Neural cell (in vitro differentiated cells): ENCODE data around the gene MCM5. TPM values are rescaled to one million over a fixed set of nuclear protein-coding genes. Genes with fewer than 3 reads are reported as not detected.

Source experiments
- H2AFZ ChIP-seq: fragments of 200-600, 300-800 bp; sonication (generic), shearing (Covaris generic); 2 replicates; pipeline ENCODE4 v1.6.0; 2014; ENCODE audit warnings: low read depth, mild to moderate bottlenecking, antibody characterized with exemption, low read length, moderate library complexity
- H3F3A ChIP-seq: fragments of 200-600 bp; shearing (Covaris generic); 2 replicates; pipeline ENCODE4 v1.6.1; 2016; ENCODE audit warnings: mild to moderate bottlenecking, moderate library complexity, mixed read lengths, antibody characterized with exemption, low read length; ENCODE audit not compliant: insufficient read depth, poor library complexity, severe bottlenecking
- H3K27ac ChIP-seq: fragments of 200-600, 300-800 bp; sonication (generic), shearing (Covaris generic); 2 replicates; pipeline ENCODE4 v1.5.1; 2014; ENCODE audit warnings: mild to moderate bottlenecking, low read length, moderate library complexity
- H3K27me3 ChIP-seq: fragments of 300-800, 200-600 bp; sonication (generic), shearing (Covaris generic); 2 replicates; pipeline ENCODE4 v1.6.0; 2014; ENCODE audit warnings: mild to moderate bottlenecking, low read depth, low read length, moderate library complexity; ENCODE audit not compliant: insufficient read depth
- H3K36me3 ChIP-seq: fragments of 300-800, 200-600 bp; sonication (generic), shearing (Covaris generic); 2 replicates; pipeline ENCODE4 v1.5.1; 2014; ENCODE audit warnings: mild to moderate bottlenecking, antibody characterized with exemption, low read length, moderate library complexity; ENCODE audit not compliant: insufficient read depth
- H3K4me2 ChIP-seq: fragments of 300-800, 200-600 bp; sonication (generic), shearing (Covaris generic); 2 replicates; pipeline ENCODE4 v1.6.0; 2014; ENCODE audit warnings: mild to moderate bottlenecking, low read length
- H3K4me3 ChIP-seq: fragments of 300-800, 200-600 bp; sonication (generic), shearing (Covaris generic); 2 replicates; pipeline ENCODE4 v1.5.1; 2014; ENCODE audit warnings: mild to moderate bottlenecking, low read length, moderate library complexity
- H3K79me2 ChIP-seq: fragments of 200-600 bp; shearing (Covaris generic); replicated peaks from 2 replicates; pipeline ENCODE4 v1.6.0; 2014; ENCODE audit warnings: mild to moderate bottlenecking, low read length, moderate library complexity; ENCODE audit not compliant: insufficient read depth
- H3K9ac ChIP-seq: fragments of 300-800, 200-600 bp; sonication (generic), shearing (Covaris generic); 2 replicates; pipeline ENCODE4 v1.6.1; 2016; ENCODE audit warnings: mild to moderate bottlenecking, low read length, mixed read lengths
- H3K9me2 ChIP-seq: fragments of 200-600 bp; shearing (Covaris generic); 2 replicates; pipeline ENCODE4 v1.6.1; 2016; ENCODE audit warnings: mild to moderate bottlenecking, low read length, mixed read lengths; ENCODE audit not compliant: insufficient read depth
- H3K9me3 ChIP-seq: fragments of 200-600, 300-800 bp; sonication (generic), shearing (Covaris generic); 2 replicates; pipeline ENCODE4 v1.6.1; 2016; ENCODE audit warnings: mild to moderate bottlenecking, mixed run types, low read length, moderate library complexity, mixed read lengths
- H4K20me1 ChIP-seq: fragments of 200-600 bp; shearing (Covaris generic); 2 replicates; pipeline ENCODE4 v1.6.1; 2016; ENCODE audit warnings: mild to moderate bottlenecking, mixed run types; ENCODE audit not compliant: insufficient read depth
- CTCF ChIP-seq: fragments of 450-650 bp; IDR thresholded peaks from 2 replicates; pipeline ENCODE4 v1.5.1; 2014; ENCODE audit warnings: antibody characterized with exemption, mild to moderate bottlenecking, moderate library complexity; ENCODE audit not compliant: poor library complexity, severe bottlenecking
- EP300 ChIP-seq: fragments of 450-650 bp; conservative IDR thresholded peaks from 2 replicates; pipeline ENCODE4 v1.6.1; 2014; ENCODE audit warnings: antibody characterized with exemption, mild to moderate bottlenecking, moderate library complexity; ENCODE audit not compliant: poor library complexity, severe bottlenecking
- EZH2 ChIP-seq: fragments of 200-600, 300-800 bp; shearing (Covaris generic), sonication (generic); IDR thresholded peaks from 2 replicates; pipeline ENCODE4 v1.6.1; 2014; ENCODE audit warnings: antibody characterized with exemption, low read length, borderline replicate concordance, mild to moderate bottlenecking; ENCODE audit not compliant: insufficient read depth, poor library complexity, severe bottlenecking
- MXI1 ChIP-seq: fragments of 450-650 bp; conservative IDR thresholded peaks from 2 replicates; pipeline ENCODE4 v1.6.1; 2014; ENCODE audit warnings: antibody characterized with exemption, mild to moderate bottlenecking; ENCODE audit not compliant: poor library complexity, severe bottlenecking
- POLR2AphosphoS5 ChIP-seq: IDR thresholded peaks from 2 replicates; pipeline ENCODE4 v1.6.1; 2012
- RAD21 ChIP-seq: fragments of 450-650 bp; conservative IDR thresholded peaks from 2 replicates; pipeline ENCODE4 v1.6.1; 2014; ENCODE audit warnings: antibody characterized with exemption, mild to moderate bottlenecking, moderate library complexity
- REST ChIP-seq: IDR thresholded peaks from 2 replicates; pipeline ENCODE4 v1.6.1; 2012; ENCODE audit warnings: borderline replicate concordance
- SMC3 ChIP-seq: fragments of 450-650 bp; conservative IDR thresholded peaks from 2 replicates; pipeline ENCODE4 v1.6.1; 2014; ENCODE audit warnings: antibody characterized with exemption, mild to moderate bottlenecking, moderate library complexity; ENCODE audit not compliant: poor library complexity
- TAF1 ChIP-seq: IDR thresholded peaks from 2 replicates; pipeline ENCODE4 v1.6.1; 2012; ENCODE audit warnings: low read depth
- polyA plus RNA-seq: library from polyadenylated mRNA; depleted of rRNA; stranded (reverse); fragments of >200 nt; gene quantifications from 2 replicates; pipeline ENCODE4 v1.2.3, GENCODE V29; 2014

Gene MCM5
- polyA plus RNA-seq, 1 donor from 2014 or later: 6.9 TPM

GRCh38 chr22:35473971-35474370, 74.0 kb downstream of the MCM5 start:
- Histone ChIP-seq H3K9me2 (no peaks in the 10 kb centered on the region), H3K36me3 (no peaks in the 10 kb centered on the region), H3K4me3 (no peak overlapping the region), H3K9ac (no peak overlapping the region), H3K9me3 (no peaks in the 10 kb centered on the region), H3K27ac (no peak overlapping the region), H4K20me1 (no peaks in the 10 kb centered on the region), H3F3A (no peaks in the 10 kb centered on the region), H3K4me2 (no peak overlapping the region), H3K79me2 (no peaks in the 10 kb centered on the region), H3K27me3 (no peaks in the 10 kb centered on the region), H2AFZ (no peak overlapping the region)
- TF ChIP-seq EP300 (no peak), RAD21 (no peak), REST (no peak), POLR2AphosphoS5 (no peak), TAF1 (no peak), MXI1 (no peak), SMC3 (no peak), EZH2 (no peak), CTCF (no peak)

Other genes starting within 250 kb of the MCM5 start
- 14.6 and 20.0 TPM in 2 replicates for gene HMGXB4, start 142.6 kb upstream of the MCM5 start, polyA plus RNA-seq
- gene TOM1, start 100.2 kb upstream of the MCM5 start, polyA plus RNA-seq: 13.3 and 15.7 TPM in 2 replicates
- 0.20 TPM in 1 of 2 replicates, not detected in the other for gene HMOX1, start 19.0 kb upstream of the MCM5 start, polyA plus RNA-seq
- 0.14 and 0.40 TPM in 2 replicates for gene RASD2, start 140.7 kb downstream of the MCM5 start, polyA plus RNA-seq
- gene MB, start 217.2 kb downstream of the MCM5 start, polyA plus RNA-seq: 0.51 TPM in 1 of 2 replicates, not detected in the other
- not detected in 2 replicates for gene APOL6, start 248.3 kb downstream of the MCM5 start, polyA plus RNA-seq